NCI-H69 (cell line): Measurements from ENCODE around the gene ABR.
"Not testable (repeated sequence)": the region's sequence is repeated elsewhere in the genome, so short reads cannot be mapped to it uniquely, and the experiment has no call there.

Source experiments
- DNase-seq: peaks from one replicate; lab custom pipeline; 2025; lab: John Stamatoyannopoulos, UW

ABR gene

DNA sequence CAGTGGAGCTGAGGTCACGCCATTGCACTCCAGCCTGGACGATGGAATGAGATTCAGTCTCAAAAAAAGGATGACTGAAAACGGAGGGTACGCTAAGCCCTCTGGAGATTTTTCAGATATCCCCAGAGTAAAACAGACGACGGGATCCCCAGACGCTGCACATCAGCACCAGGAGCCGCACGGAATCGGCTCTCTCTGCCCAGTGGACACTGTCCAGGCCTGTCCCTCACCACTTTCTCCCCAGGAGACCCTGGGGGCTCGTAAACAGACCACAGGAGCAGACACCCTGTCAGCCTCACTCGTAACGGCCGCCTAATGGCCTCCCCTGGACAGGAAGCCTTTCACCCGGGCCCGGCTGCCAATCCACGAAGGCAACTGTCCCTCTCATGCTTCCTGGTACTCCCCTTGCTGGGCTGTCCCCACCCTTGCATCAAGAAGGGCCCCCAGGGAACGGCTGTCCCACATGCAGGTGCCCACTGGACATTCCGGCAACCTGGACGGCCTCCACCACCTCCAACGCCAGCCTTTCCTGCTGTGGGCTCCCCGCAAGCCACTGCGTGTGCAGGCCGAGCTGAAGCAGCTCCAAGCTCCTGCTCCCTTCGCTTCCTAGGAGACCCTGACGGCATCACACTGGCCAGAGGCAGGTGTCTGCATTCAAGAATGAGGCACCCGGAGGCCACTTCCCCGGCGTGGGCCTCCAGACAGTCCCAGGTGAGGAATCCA lies 108.5 kb downstream of the ABR start:
- DNase-seq, result no peak

GRCh38 chr17:1070411-1070810 lies 109.4 kb downstream of the ABR start:
- DNase-seq, result no peak

- DNase-seq, result no peak
These were observed 109.9 kb downstream of the ABR start for GRCh38 chr17:1069847-1070246.

DNA sequence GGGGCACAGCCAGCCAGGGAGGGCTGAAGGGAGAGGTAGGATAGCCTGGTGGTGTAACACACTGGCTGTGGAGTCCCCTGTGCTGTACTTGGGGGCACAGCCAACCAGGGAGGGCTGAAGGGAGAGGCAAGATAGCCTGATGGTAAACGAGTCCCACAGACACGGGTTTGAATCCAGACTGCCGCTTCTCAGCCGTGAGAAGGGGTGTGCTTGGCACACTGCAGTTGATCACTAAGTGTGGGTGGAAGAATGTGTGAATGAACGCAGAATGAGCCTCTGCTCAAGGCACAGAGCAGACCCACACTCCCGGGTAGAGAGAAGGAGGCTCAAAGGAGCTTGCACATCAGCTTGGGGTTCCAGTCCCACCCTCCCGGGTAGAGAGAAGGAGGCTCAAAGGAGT lies 111.4 kb downstream of the ABR start:
- DNase-seq, result no peak

DNA sequence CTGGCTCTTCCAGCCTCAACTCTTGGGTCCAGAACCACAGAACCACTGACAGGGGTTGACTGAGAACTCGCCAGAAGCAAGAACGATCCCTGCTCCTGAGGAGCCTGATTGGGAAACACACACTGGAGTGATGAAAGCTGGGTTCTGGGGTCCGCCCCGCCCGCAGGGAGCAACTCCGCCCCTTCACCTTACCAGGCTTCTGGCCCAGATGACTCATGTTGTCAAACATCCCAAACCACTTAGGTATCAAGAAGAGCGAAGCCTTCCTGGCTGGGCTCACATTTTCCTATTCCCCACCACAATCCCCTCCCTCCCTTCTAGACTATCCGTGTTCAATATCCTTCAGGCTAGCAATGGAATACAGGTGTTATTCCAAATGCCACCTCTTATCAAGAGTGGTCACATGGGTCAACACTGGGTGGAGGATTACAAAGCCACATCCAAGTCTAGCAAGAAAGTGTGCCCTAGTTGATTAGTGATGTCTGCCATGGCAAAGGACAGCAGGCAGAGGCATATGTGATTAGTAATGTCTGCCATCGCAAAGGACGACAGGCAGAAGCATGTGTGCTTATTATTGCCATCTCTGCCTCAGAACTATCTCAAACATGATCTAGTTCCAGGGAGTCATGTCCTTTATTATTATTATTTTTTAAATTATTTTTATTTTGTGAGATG lies 112.4 kb downstream of the ABR start:
- no peak for DNase-seq

GRCh38 chr17:1065416-1065815 lies 114.4 kb downstream of the ABR start:
- DNase-seq, result not testable (repeated sequence)

- peak; percentile 60 for DNase-seq
These were observed 118.8 kb downstream of the ABR start for GRCh38 chr17:1060991-1061390.

GRCh38 chr17:1059131-1059795 lies 120.5 kb downstream of the ABR start:
- no peak for DNase-seq

DNA sequence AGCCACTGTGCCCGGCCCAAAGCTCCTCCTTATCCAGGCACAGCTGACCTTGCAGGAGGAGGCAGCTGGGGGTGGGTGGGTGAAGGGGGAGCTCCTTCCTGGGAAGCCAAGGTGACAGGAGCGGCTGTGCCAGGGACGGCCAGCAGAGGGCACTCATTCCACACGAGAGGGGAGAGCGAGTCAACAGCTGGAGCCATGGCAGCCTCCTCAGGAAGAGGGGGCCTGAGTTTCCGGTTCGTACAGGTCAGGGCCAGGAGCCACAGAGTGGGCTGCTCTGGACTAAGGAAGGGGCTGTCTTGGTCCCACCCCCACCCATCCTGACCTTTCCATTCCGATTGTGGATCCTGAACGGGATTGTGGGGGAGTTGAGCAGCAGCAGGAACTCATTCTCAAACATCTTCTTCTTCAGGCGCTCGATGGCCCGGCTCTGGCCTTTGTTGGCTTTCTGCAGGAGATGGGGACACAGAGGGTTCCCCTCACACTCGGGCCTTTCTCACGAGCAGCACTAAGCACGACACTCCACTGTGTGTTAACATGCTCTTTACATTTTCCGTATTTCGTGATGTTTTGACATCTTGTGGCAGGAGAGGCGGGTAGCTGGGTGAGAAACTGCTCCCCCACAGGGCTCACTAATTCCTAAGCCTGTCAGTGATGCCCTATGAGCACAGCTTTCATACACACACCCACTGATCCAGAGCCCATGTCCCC lies 121.2 kb downstream of the ABR start:
- DNase-seq, result peak; percentile 52

GRCh38 chr17:1056761-1057160 lies 123.0 kb downstream of the ABR start:
- peak; percentile 24 for DNase-seq

- DNase-seq, result peak; percentile 41
These were observed 123.8 kb downstream of the ABR start for GRCh38 chr17:1055751-1056645.

DNA sequence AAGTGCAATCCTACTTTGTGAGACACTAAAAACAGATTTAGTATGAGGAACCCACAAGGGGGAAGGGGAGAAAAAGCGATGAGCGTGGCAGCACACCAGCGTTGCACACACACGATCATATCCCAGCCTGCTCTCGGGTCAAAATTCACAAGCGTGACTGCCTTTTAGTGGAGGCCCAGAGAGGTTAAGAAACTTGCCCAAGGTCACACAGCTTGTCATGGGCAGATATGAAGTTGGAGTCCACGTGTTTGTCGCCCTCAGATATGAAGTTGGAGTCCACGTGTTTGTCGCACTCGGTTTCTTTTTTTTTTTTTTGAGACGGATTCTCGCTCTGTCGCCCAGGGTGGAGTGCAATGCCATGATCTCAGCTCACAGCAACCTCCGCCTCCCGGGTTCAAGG lies 124.5 kb downstream of the ABR start:
- DNase-seq, result no peak

DNA sequence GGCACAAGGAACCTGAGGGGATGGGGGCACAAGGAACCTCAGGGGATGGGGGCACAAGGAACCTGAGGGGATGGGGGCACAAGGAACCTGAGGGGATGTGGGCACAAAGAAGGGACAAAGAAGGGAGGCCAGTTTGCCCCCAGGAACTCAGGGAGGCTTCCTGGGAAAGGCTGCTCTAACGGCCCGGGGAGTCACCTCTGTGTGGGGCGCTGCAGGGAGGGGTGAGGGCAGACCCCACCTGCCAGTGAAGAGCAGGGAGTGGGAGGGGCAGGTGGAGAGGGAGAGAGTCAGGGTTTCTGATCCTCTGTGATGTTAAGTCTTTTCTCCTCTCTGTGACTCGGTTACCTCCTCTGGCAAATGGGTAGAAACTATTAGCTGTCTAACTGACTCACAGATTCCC lies 125.1 kb downstream of the ABR start:
- DNase-seq, result no peak

DNA sequence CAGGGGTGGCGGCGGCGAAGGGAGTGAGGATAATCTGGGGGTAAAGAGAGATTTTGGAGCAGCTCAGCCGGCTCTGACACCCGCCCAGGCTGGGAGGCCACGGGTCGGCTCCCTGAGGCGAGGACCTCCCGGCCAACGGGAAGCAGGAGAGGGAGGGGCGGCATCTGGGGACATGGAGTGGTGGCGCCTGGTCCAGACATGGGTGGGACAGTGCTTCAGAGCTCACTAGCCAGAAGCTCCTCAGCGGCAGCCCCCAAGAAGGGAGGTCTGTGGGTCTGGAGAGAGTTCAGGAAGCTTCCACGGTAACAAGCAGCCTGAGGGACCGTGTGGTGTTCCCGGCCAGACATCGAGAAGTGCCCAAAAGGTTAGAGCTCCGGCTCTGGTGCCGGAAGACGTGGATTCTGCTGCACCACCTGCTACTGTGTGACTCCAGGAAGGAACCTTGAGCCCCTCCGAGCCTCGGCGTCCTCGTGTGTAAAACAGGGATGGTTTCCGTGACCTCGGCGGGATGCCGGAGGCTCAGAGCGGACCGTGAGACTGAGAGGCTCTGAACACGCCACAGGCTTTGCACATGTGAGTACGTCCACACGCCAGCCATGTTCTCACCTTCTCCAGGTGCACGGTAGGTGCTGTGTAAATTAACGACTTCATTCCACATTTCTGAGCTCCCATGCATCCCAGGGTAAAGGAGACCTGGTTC lies 126.0 kb downstream of the ABR start:
- DNase-seq, result no peak

DNA sequence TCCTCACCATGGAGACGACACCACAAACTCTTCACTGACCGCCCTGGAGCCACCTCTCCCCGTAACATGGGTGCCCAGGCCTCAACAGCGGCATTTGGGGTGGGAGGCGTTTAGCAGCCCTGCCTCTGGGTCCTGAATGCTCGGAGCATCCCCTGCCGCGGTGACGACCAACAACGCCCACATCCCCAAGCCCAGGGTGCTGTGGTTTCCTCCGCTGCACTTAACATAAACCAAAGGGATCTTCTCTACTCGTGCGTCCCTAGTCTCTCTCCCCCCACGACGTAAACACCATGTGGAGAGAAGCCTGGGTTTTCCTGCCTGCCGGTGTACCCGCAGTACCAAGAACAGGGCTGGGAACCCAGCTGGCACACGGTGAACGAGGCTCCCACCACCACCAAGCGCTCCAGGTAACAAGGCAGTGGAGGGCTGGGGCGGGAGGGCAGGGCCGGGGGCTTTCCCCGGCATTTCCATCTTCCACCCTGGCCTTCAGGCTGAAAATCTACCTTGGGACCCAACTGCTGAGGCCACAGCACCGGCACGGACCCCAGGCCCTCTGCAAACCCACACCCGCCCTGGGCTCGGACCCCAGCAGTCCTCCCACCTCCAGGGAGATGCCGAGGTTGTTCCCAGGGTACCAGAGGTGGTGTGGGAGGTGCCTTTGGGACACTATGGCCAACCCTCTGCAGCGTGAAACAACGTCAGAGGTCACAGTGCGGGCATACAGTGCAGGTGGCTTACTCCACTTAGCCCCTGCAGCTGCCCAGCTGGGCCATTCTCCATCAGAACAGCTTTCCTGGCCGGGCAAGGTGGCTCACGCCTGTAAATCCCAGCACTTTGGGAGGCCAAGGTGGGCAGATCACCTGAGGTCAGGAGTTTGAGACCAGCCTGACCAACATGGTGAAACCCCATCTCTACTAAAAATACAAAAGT lies 128.5 kb downstream of the ABR start:
- DNase-seq, result no peak

DNA sequence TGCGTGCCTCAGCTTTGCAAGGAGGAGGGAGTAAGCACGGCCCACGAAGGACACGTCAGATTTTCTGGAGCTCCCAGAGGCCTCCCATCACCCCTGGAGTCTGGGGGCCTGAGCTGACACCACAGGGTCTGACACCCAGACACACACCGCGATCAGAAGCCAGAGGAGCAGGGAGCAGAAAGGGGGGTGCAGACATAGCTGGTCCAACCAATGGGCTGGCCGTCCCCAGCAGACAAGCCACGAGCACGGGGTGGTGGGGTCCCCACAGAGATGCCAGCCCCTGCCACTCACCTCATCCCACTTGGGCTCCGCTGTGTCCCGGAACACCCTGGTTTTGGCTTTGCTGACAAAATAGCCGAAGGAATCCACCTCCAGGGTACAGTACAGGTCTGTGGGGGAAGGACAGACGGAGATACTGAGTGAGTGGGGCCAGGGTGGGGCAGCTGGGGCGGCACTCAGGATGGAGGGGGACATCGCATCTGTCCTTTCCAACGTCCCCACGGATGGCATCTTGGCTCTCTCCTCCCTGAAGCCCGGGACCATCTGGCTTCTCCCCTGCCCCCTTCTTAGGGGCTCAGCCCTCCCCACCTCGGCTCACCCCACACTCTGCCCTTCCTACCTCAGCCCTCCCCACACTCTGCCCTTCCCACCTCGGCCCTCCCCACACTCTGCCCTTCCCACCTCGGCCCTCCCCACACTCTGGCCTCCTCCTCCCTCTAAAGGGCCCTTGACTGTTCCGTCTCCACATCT lies 129.4 kb downstream of the ABR start:
- DNase-seq, result no peak

GRCh38 chr17:1049446-1050225 lies 130.1 kb downstream of the ABR start:
- DNase-seq, result no peak

DNA sequence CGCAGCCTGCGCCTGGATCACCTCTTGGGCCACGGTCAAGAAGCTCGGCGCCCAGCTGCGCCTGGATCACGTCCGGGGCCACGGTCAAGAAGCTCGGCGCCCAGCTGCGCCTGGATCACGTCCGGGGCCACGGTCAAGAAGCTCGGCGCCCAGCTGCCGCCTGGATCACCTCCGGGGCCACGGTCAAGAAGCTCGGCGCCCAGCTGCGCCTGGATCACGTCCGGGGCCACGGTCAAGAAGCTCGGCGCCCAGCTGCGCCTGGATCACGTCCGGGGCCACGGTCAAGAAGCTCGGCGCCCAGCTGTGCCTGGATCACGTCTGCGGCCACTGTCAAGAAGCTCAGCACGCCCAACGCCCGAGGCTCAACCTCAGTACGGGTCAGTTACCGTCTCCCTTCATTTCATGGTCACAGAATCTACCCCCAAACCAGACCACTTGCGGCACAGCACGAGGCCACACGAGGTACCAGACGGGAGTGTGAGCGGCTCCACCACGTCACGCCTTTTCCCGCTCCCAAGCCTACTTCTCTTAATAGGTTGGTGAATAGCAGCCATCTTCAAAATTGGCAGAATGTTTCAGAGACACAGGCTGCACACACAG lies 131.2 kb downstream of the ABR start:
- not testable (repeated sequence) for DNase-seq
